ENCODE results near the gene ELF1. TPM values are rescaled to one million over a fixed set of nuclear protein-coding genes. Genes with fewer than 3 reads are reported as not detected.

Gene ELF1
- total and polyA plus RNA-seq, 2 experiments from 2014 or later: 7.0 to 12.7 TPM

- Mint-ChIP-seq H3K9me3 (no peaks in the 10 kb centered on the region), H3K4me1 (no peaks in the 10 kb centered on the region), H3K27ac (no peak overlapping the region)
Measured at GRCh38 chr13:40943073-40943472, 76.0 kb downstream of the ELF1 start.

More at GRCh38 chr13:40943073-40943472, 76.0 kb downstream of the ELF1 start:
- Histone ChIP-seq H3K9me2 (ENCODE audit: insufficient read depth) (no peaks in the 10 kb centered on the region), H3K79me2 (replicated peaks; ENCODE audit: insufficient read depth) (no peaks in the 10 kb centered on the region), H3F3A (replicated peaks; ENCODE audit: low read depth) (no peaks in the 10 kb centered on the region), H2AFZ (no peak overlapping the region), H3K4me2 (no peak overlapping the region), H3K36me3 (ENCODE audit: insufficient read depth) (no peaks in the 10 kb centered on the region), H3K4me3 (no peak overlapping the region), H4K20me1 (replicated peaks; ENCODE audit: insufficient read depth) (no peaks in the 10 kb centered on the region), H3K27ac (ENCODE audit: low read depth) (no peak overlapping the region), H3K4me1 (ENCODE audit: insufficient read depth) (no peaks in the 10 kb centered on the region), H3K27me3 (ENCODE audit: insufficient read depth) (no peaks in the 10 kb centered on the region)
- no peaks in the 10 kb centered on the region for H3K27me3 Mint-ChIP-seq (ENCODE audit: insufficient read depth, low read depth, poor library complexity)
- H3K36me3 Mint-ChIP-seq (ENCODE audit: low read depth): no peaks in the 10 kb centered on the region
- no peak overlapping the region for H3K4me3 Mint-ChIP-seq
- DNase-seq (ENCODE audit: low spot score) (no peak), ATAC-seq (no peak)
- TF ChIP-seq ZNF462 (CRISPR knock-in tag; IDR thresholded peaks at IDR 0.05) (no peak), NANOG (IDR thresholded peaks at IDR 0.05; ENCODE audit: borderline replicate concordance) (no peak), ETS1 (IDR thresholded peaks at IDR 0.05) (no peak), ZNF331 (CRISPR knock-in tag; IDR thresholded peaks at IDR 0.05; ENCODE audit: low read depth) (no peak), JUNB (IDR thresholded peaks at IDR 0.05; ENCODE audit: unreplicated experiment) (no peak), EZH2 (IDR thresholded peaks at IDR 0.05; ENCODE audit: low read depth, unreplicated experiment) (no peak), ZNF114 (CRISPR knock-in tag; IDR thresholded peaks at IDR 0.05) (no peak), POLR2AphosphoS5 (IDR thresholded peaks at IDR 0.05; ENCODE audit: low read depth) (no peak), STAT1 (IDR thresholded peaks at IDR 0.05; ENCODE audit: unreplicated experiment) (no peak), EZH2phosphoT487 (IDR thresholded peaks at IDR 0.05; ENCODE audit: unreplicated experiment) (no peak), CREB1 (CRISPR knock-in tag; IDR thresholded peaks at IDR 0.05; ENCODE audit: low read depth) (no peak)
- TF ChIP-seq, protein P1, sequence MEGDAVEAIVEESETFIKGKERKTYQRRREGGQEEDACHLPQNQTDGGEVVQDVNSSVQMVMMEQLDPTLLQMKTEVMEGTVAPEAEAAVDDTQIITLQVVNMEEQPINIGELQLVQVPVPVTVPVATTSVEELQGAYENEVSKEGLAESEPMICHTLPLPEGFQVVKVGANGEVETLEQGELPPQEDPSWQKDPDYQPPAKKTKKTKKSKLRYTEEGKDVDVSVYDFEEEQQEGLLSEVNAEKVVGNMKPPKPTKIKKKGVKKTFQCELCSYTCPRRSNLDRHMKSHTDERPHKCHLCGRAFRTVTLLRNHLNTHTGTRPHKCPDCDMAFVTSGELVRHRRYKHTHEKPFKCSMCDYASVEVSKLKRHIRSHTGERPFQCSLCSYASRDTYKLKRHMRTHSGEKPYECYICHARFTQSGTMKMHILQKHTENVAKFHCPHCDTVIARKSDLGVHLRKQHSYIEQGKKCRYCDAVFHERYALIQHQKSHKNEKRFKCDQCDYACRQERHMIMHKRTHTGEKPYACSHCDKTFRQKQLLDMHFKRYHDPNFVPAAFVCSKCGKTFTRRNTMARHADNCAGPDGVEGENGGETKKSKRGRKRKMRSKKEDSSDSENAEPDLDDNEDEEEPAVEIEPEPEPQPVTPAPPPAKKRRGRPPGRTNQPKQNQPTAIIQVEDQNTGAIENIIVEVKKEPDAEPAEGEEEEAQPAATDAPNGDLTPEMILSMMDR (conservative IDR thresholded peaks at IDR 0.05; ENCODE audit: low read depth in 2 of 2): no peak
- TF ChIP-seq, protein P2, sequence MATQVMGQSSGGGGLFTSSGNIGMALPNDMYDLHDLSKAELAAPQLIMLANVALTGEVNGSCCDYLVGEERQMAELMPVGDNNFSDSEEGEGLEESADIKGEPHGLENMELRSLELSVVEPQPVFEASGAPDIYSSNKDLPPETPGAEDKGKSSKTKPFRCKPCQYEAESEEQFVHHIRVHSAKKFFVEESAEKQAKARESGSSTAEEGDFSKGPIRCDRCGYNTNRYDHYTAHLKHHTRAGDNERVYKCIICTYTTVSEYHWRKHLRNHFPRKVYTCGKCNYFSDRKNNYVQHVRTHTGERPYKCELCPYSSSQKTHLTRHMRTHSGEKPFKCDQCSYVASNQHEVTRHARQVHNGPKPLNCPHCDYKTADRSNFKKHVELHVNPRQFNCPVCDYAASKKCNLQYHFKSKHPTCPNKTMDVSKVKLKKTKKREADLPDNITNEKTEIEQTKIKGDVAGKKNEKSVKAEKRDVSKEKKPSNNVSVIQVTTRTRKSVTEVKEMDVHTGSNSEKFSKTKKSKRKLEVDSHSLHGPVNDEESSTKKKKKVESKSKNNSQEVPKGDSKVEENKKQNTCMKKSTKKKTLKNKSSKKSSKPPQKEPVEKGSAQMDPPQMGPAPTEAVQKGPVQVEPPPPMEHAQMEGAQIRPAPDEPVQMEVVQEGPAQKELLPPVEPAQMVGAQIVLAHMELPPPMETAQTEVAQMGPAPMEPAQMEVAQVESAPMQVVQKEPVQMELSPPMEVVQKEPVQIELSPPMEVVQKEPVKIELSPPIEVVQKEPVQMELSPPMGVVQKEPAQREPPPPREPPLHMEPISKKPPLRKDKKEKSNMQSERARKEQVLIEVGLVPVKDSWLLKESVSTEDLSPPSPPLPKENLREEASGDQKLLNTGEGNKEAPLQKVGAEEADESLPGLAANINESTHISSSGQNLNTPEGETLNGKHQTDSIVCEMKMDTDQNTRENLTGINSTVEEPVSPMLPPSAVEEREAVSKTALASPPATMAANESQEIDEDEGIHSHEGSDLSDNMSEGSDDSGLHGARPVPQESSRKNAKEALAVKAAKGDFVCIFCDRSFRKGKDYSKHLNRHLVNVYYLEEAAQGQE (IDR thresholded peaks at IDR 0.05; ENCODE audit: unreplicated experiment): no peak
